ENCODE data around the gene PRKN. TPM values are rescaled to one million over a fixed set of nuclear protein-coding genes. Genes with fewer than 3 reads are reported as not detected.

The PRKN gene
- total RNA-seq, 1 donor from 2014 or later, result 5.9 TPM

DNA sequence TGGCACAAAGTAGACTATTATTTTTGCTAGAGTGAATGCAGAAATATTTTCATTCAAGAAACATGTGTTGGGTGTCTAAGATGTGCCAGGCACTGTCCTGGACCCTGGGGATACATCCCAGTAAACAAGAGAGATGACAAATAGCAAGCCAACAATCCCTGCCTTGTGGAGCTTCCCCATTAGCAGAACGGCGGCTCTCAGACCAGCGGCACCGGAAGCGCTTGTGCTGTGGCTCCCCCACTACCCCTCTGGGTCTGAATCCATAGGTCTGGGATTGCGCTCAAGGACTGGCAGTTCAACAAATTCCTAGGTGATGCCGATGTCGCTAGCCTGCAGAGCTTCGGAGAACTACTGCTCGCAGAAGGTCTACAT is 1355.2 kb downstream of the PRKN start:
- no peak for DNase-seq

- DNase-seq, result peak; percentile 47
Measured at GRCh38 chr6:161370880-161371279, 1356.7 kb downstream of the PRKN start.

GRCh38 chr6:161369339-161369738 is 1358.2 kb downstream of the PRKN start:
- DNase-seq, result no peak

GRCh38 chr6:161368514-161368913 is 1359.1 kb downstream of the PRKN start:
- no peak for DNase-seq

GRCh38 chr6:161367472-161367871 is 1360.1 kb downstream of the PRKN start:
- no peak for DNase-seq

DNA sequence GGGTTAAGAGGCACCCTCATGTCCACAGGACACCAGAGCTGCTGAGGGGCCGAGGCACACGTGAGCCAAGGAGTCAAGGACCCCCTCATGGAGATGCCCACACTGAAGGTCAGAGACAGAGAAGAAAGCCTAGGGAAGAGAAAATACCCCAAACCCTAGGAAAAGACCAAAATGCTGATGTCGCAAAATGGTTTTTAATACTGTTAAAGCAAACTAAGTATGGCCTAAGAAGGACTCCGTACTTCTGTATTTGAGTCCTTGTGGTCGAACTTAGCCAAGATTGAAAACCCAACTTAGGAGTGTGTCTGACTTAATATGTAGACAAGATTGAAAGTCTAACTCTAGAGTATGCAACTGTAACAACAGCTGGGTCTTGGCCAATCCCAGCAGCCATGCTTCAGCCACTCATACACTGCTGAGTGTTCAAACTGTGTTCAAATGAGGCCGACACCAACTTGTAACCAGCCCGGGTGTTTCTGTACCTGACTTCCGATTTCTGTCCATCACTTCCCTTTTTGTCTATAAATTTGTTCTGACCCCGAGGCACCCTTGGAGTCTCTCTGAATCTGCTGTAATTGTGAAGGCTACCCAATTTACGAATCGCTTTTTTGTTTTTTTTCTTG is 1361.2 kb downstream of the PRKN start:
- DNase-seq, result no peak

- DNase-seq, result no peak
Measured at GRCh38 chr6:161365633-161366032, 1361.9 kb downstream of the PRKN start.

GRCh38 chr6:161363286-161363685 is 1364.3 kb downstream of the PRKN start:
- DNase-seq, result no peak

GRCh38 chr6:161362266-161362665 is 1365.3 kb downstream of the PRKN start:
- no peak for DNase-seq

DNA sequence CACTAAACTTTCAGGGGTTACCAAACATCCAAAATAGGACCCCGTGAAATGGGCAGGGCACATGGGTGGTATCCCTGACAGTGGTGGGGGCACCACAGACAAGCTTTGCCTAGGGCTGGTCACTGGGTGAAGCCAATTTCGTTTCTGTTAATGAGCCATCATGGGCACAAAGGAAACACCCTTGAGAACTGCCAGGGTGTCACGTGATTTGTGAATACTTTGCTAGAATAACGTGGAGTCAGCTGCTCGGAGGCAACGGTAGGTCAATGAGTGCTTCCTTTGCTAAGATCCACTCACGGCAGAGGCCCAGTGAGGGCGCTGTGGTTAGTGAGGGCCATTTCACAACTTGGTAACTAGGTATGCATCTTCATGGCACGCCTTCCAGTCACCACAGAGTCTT is 1366.0 kb downstream of the PRKN start:
- DNase-seq, result no peak

GRCh38 chr6:161360520-161360919 is 1367.0 kb downstream of the PRKN start:
- no peak for DNase-seq

GRCh38 chr6:161359618-161359945 is 1368.0 kb downstream of the PRKN start:
- no peak for DNase-seq

- DNase-seq, result no peak
Measured at GRCh38 chr6:161356167-161356854, 1371.3 kb downstream of the PRKN start.

- no peak for DNase-seq
Measured at GRCh38 chr6:161355696-161356095, 1371.9 kb downstream of the PRKN start.

GRCh38 chr6:161354956-161355355 is 1372.6 kb downstream of the PRKN start:
- DNase-seq, result no peak

GRCh38 chr6:161354276-161354840 is 1373.2 kb downstream of the PRKN start:
- no peak for DNase-seq

DNA sequence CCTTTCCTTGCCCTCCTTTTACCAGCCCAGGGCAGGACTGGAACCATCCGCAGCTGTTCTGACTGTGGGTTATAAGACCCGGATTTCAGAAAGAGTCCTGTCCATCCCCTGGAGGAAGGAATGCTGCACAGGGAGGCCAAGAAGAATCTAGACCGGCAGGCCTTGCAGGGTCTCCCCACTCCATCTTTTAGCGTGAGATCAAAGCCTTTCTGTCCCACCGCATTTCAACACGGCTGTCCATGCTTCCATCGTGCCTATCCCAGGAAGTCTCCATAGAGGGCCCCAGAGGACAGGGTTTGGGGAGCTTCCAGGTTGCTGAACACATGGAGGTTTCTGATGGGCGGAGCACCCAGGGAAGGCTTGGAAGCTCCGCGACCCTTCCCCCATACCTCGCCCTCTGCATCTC is 1374.4 kb downstream of the PRKN start:
- no peak for DNase-seq

DNA sequence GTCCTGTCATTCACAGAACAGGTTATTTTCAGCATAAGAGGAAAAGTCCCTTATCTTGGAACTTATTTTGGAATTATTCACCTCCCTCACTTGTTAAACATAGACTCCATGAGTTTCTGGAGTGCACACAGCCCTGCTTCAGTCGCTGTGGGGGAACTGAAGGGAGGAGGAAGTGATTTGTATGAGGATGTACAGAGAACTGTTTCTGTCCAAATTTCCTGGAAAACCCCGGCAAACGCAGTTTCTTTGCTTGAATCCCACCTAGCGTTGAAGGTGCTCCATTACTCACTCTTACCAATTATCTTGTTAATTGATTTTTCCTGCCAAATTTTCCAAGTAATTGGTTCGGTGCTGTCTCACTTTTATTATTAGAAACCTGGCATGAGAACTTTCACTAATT is 1375.7 kb downstream of the PRKN start:
- no peak for DNase-seq

GRCh38 chr6:161349886-161350285 is 1377.7 kb downstream of the PRKN start:
- no peak for DNase-seq

GRCh38 chr6:161348628-161348994 is 1379.0 kb downstream of the PRKN start:
- no peak for DNase-seq

DNA sequence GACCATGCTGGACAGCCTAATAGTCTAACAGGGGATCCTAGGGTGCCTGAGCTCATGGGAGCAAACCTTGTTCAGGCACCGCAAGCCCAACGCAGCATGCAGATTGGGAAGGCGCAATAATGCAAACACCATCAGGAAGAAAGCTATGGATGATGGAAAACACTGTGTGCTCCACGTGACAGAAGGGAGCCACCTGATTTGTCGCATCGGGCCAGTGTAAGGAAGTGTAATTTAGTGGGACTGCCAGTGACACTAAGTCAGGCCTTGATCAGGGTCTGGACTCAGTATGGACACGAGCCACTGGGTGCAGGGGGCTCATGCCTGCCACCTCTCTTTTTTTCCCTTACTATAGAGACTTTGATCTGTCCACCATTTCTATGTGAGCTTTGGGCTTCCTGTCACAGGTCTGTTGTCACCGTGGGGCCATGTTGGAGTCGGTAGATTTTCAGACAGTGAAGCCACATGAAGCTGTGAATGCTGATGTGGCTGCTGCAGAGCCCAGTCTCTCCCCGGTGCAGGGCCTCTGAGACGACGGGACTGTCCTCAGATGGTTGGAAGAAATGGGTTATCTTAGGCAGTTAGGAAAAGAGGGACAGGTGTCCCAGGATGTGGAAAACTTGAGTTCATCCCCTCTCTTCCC is 1379.5 kb downstream of the PRKN start:
- no peak for DNase-seq

- no peak for DNase-seq
Measured at GRCh38 chr6:161347125-161347524, 1380.4 kb downstream of the PRKN start.

DNA sequence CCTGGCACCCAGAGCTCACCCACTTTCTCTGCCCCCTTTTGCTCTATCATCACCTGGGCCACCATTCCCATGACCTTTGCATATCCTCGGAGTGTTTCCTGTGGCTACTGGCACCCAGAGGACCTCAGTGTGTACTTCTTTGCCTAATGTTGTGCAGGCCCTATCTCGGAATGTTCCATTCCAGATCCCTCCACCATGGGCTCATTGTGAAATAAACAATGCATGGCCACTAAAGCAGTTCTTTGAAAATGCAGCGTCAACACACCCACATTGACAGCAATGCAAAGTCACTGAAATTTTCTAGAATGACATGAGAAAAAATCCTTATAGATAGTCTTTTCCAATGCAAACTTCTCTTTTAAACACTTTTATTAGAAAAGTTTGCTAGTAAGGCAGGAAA is 1380.8 kb downstream of the PRKN start:
- no peak for DNase-seq

GRCh38 chr6:161344626-161345025 is 1382.9 kb downstream of the PRKN start:
- no peak for DNase-seq

Data from occipital lobe (tissue), 2 donors.